ENCODE data around the gene NEUROG1. TPM values are rescaled to one million over a fixed set of nuclear protein-coding genes. Genes with fewer than 3 reads are reported as not detected.

NEUROG1 gene
- total and polyA plus RNA-seq, 10 of the 15 experiments (the other 5 are each of a cell fraction or from before 2014, with no cell fraction given), result not detected

- no peaks in the 10 kb centered on the region for H3K36me3 ChIP-seq (ENCODE audit: control insufficient read depth in 2 of 2, insufficient read depth in 2 of 2, low read length in 1 of 2)
- CTCF ChIA-PET, result no interaction called here
- intact Hi-C loops (cut with micrococcal nuclease; ENCODE audit: unreplicated experiment) (no loop called here), in situ Hi-C loops (cut with MboI) (no loop called here)
- TF ChIP-seq MEF2A (IDR thresholded peaks at IDR 0.05; ENCODE audit: insufficient read depth, low read depth, low read length) (no peak), POLR2AphosphoS2 (IDR thresholded peaks at IDR 0.05; ENCODE audit: low read depth, low read length) (no peak), NFXL1 (IDR thresholded peaks at IDR 0.05; ENCODE audit: borderline replicate concordance) (no peak), USF2 (IDR thresholded peaks at IDR 0.05; ENCODE audit: borderline replicate concordance, low read depth, low read length) (no peak), ETV6 (conservative IDR thresholded peaks at IDR 0.05 in 1 of 2, IDR thresholded peaks at IDR 0.05 in 1 of 2; ENCODE audit: borderline replicate concordance in 1 of 2, low read depth in 1 of 2) (no peak), JUNB (IDR thresholded peaks at IDR 0.05) (no peak)
- no peak overlapping the region for H3K4me3 ChIP-seq
- no peak overlapping the region for H3K27ac ChIP-seq (ENCODE audit: control insufficient read depth, insufficient read depth)
- no peaks in the 10 kb centered on the region for H3K9me3 ChIP-seq (replicated peaks; ENCODE audit: control insufficient read depth, insufficient read depth, low read length)
- peaks cover 0 to 2% of the 10 kb centered on the region in 2 experiments; a peak in 1 of 4 replicates for H3K27me3 ChIP-seq (replicated peaks in 1 of 2; ENCODE audit: control insufficient read depth in 2 of 2, insufficient read depth in 2 of 2, low read length in 1 of 2)
- ATAC-seq (no peak), DNase-seq (ENCODE audit: low read depth, low spot score) (no peak), FAIRE-seq (no peak)
- POLR2A ChIA-PET, result no interaction called here
- no peak overlapping the region for H2AFZ ChIP-seq (ENCODE audit: control insufficient read depth, low read depth, low read length)
- no peak overlapping the region for H3K4me2 ChIP-seq (ENCODE audit: control insufficient read depth, insufficient read depth)
- H4K20me1 ChIP-seq (ENCODE audit: control insufficient read depth, insufficient read depth), result no peaks in the 10 kb centered on the region
- no peaks in the 10 kb centered on the region for H3K4me1 ChIP-seq (ENCODE audit: control insufficient read depth, insufficient read depth, low read length)
- H3K79me2 ChIP-seq (ENCODE audit: control insufficient read depth, insufficient read depth, low read length), result no peaks in the 10 kb centered on the region
- RAD21 ChIA-PET (ENCODE audit: unreplicated experiment), result no interaction called here
- SMC1A ChIA-PET (ENCODE audit: uncharacterized antibody, unreplicated experiment), result no interaction called here
- BruUV-seq (replicated peaks), result no TSS peak
- WGBS (ENCODE audit: insufficient coverage, insufficient replicate concordance, low lambda C conversion rate, missing lambda C conversion rate), result 68% methylated on average over 3 of the region's 3 CpGs
- no peak overlapping the region for H3K9ac ChIP-seq (ENCODE audit: control insufficient read depth, insufficient read depth, low read length)
These were observed 21.6 kb downstream of the NEUROG1 start for GRCh38 chr5:135514116-135514515.

Measured in GM12878 (cell line).